ENCODE measurements around the gene PIANP.

The PIANP gene

DNA sequence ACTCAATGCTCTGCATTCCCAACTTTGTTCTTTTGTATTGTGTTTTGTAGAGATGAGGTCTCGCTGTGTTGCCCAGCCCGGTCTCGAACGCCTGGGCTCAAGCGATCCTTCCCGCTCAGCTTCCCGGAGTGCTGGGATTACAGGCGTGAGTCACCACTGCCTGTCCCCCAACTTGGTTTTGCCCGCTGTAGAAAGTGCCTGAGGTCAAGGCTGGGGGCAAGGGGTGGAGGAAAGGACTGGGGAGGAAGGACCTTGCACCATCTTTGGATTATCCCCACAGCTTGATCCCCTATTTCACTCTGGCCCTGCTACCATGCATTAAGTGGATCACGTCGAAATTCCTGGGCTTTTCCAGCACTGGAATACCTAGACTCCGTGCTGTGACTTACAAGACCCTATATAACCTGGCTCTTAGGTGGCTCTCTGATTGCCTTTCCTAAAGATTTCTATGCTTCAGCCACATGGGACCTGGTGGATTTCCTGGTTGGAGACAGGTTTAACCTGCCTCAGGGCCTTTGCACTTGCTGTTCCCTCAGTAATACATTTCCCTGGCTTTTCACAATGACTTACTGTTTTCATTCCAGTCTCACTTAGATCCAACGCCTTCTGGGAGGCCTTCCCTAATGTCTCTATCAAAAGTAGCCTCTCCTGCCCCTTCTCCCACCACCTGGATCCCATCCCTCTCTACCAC lies 608 bp upstream of the PIANP start:
- no peak for DNase-seq

DNA sequence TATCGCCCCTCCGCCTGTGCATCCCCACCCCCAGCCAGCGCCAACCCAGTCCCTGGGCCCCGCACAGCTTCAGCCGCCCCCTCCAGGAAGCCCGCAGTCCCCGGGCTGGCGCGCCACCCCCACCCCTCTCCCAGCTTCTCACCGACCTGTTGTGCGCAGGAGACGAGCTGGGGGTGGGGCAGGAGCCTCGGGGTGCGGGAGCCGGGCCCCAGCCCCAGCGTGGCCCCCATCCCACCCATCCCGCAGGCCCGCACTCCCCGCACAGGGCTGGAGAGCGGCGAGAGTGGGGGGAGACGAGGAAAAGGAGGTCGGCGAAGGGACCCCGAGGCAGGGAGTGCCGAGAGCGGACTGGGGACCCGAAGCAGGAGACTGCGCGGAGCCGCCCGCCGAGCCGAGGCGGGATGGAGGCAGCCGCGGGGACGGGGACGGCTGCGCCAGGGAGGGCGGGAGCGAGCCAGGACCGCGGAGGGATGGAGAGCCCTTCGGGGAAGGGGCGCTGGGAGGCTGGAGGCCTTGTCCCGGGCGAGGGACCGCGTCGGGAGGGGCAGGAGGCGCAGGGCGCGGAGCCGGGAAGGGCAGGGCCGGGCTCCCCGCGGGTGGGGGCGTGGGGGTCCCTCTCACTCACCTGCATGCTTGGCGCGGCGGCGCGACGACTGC lies 498 bp downstream of the PIANP start:
- DNase-seq: no peak

GRCh38 chr12:6699259-6699988 lies 1.2 kb downstream of the PIANP start:
- no peak for DNase-seq

GRCh38 chr12:6698352-6699046 lies 2.1 kb downstream of the PIANP start:
- no peak for DNase-seq

- peak; percentile 72 for DNase-seq
These were observed 2.8 kb downstream of the PIANP start for GRCh38 chr12:6697584-6698351.

- no peak for DNase-seq
These were observed 3.7 kb downstream of the PIANP start for GRCh38 chr12:6696690-6697583.

DNA sequence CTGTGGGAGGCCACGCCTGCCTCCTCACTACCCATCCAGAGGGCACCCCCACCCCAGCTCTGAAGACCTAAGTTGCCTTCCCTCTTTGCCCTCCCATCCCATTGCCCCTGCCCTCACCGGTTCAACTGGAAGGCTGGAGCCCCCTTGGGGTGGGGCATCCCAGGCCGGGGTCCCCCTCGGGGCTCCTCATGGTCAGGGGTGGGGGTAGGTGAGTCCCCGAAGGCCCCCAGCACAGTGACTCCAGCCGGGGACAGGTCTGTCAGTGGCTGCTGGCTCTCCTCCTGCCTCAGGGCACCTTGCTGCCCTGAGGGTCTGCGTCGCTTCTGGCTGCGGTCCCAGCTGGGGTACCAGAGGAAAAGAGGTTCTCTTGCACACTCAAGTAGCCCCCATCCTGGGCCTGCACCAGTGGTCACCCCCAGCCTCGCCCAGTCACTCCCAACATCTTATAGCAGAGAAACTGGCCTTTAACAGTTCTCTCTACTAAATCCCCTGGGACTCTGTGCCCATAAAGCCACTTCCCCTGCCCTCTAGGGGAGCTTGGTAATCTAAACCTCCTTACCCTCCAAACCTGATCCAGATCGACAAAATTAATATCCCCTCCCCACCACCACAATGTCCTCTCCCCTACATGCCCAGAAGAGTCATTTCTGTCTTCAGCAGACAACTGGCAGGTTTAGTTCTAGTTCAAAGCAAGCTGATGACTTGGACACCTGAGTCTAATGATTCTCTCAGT lies 5.1 kb downstream of the PIANP start:
- no peak for DNase-seq

DNA sequence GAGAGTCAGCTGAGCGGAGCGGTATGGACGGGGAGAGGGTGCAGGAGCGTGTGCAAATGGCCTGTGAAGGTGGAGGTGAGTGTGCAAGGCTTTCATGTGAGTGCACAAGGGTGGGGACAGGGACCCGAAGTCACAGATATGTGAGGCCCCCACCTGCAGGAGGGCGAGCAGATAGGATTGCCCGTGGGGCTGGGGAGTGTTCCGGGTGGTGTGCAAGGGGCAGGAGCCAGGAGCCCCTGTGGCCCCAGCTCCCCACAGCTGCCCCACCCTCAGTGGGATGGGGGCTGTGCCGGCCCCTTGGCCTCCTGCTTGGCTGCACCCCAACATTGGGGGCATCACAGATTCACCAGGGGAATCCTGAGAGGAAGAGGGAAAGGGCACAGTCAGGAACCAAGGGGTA lies 5.9 kb downstream of the PIANP start:
- DNase-seq: no peak

GRCh38 chr12:6693832-6694355 lies 6.7 kb downstream of the PIANP start:
- DNase-seq: no peak

GRCh38 chr12:6692888-6693287 lies 7.7 kb downstream of the PIANP start:
- no peak for DNase-seq

GRCh38 chr12:6691473-6691872 lies 9.1 kb downstream of the PIANP start:
- peak; percentile 76 for DNase-seq

- DNase-seq: peak; percentile 100
These were observed 11.4 kb downstream of the PIANP start, which contains the start of gene ZNF384 for GRCh38 chr12:6688999-6689882. TSS of gene ZNF384 (minus strand) at chr12:6689375. CDS start at chr12:6679520, 9,855 bp downstream.

DNA sequence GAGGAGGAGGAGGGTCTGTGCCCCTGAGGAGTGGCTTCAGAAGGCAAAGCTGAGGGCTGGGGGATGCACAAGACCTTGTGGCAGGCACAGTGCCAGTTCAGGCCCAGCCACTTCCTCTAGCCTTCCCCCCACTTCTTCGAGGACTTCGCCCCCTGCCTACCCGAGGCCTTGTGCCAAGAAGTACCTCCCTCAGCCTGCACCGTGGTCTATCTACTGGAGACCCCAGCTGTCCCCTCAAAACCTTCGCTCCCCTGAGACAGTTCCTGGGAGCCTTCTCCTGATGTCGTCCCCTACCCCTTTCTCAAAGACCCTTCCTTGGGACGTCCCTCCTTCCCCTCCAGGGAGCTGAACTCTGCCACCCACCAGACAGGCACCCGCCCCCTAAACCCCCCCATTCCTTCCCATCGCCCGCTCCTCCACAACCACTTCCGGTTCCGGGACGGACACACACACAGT lies 12.0 kb downstream of the PIANP start:
- no peak for DNase-seq

DNA sequence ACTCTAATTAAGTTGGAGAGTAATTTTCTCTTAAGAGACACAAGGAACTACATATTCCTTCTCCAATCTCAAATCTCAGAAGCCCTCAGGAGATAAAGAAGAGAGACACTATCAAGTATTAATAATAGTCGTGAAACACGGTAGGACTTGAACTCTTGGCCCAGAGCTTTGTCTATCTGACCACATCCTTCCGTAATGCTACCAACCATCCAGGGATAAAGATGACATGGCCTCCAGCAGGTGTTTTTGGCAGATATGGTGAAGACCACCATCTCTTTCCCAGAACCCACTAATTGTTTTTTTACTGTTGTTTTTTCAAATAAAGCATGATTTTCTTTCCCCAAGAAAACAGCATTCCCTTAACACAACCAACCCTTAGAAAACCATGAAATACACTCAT lies 14.8 kb downstream of the PIANP start:
- no peak for DNase-seq

DNA sequence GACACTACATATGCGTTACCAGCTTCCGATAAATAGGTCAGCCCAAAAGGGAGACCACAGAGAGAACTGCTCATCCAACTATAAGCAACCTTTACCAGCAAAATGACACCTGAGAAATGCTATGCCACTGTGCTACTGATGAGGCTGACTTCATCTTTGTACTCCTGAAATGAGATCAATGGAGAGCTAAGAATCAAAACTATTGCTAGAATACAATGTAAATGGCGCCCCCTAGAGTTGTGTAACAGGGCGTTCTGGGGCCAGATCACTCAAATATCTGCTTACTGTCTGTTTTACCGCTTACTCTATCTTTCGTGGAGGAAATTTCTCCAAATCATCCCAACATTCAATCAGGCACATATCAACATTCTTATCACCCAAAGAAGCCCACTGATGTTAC lies 16.0 kb downstream of the PIANP start:
- peak; percentile 28 for DNase-seq

DNA sequence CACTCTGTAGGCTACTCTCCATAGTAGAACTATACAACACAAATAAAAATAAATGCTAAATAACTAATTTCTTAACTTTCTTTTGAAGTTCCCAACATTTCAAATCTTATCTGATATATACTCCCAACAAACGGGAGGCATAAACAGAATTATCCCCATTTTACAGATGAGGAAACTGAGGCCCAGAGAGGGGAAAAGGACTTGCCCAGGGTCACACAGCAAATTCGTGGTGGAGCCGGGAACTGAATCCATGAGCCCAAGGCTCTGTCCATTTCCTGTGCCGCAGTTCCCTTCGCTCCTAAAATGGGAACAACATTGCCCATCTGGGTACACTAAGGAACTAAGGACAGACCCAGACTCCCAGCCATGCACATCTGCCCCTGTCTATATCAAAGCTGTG lies 23.7 kb downstream of the PIANP start:
- no peak for DNase-seq

GRCh38 chr12:6672143-6672542 lies 28.5 kb downstream of the PIANP start:
- DNase-seq: no peak

DNA sequence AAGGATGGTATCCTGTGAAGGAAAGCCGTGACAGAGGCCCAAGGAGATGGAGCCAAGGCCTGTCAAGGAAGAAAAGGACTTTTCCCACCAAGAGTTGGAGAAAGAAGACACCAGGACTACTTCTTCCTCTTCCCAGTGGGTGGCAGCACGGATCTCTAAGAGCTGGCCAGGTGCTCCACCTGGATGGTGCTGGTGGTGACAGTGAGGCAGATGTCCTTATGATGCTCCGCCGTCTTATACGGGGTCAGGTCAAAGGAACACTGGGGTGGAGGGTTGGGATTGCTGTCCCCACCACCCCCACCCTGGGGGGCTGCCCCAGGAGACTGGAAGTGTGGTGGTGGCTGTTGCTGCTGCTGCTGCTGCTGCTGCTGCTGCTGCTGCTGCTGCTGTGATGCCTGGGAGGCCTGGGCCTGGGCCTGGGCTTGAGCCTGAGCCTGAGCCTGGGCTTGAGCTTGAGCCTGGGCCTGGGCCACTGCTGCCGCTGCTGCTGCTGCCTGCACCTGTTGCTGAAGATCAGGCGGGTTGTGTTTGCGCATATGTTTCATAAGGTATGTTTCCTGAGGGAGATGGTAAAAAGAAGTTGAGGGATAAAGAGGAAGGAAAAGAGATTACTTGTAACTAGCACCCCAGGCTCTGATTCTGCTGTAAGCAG lies 32.9 kb downstream of the PIANP start:
- DNase-seq: no peak

GRCh38 chr12:6666211-6666610 lies 34.4 kb downstream of the PIANP start:
- no peak for DNase-seq

Data from fibroblast of upper back skin (primary cell).